Panc1 (cell line): ENCODE data around the gene RFXAP. TPM values are rescaled to one million over a fixed set of nuclear protein-coding genes. Genes with fewer than 3 reads are reported as not detected.

Source experiments
- ATAC-seq: fragments of 200-7000 bp; cut with Tn5 transposase; 2 replicates; pipeline ENCODE4 v1.9.1; 2020; ENCODE audit warnings: mild to moderate bottlenecking, moderate library complexity
- BruUV-seq: library from RNA; stranded (reverse); fragments of 400-500 nt; replicated peaks from 2 replicates; lab custom pipeline; 2021; lab: Mats Ljungman, UMichigan
- CTCF ChIA-PET: fragments of 300-600 bp; sonication (Branson Sonifier 250); formaldehyde crosslinking; loops from one replicate; lab custom pipeline; 2022; ENCODE audit warnings: antibody characterized with exemption; lab: Charles Lee
- POLR2A ChIA-PET: fragments of 300-600 bp; sonication (Branson Sonifier 250); formaldehyde crosslinking; loops from one replicate; lab custom pipeline; 2022; ENCODE audit warnings: antibody characterized with exemption; lab: Charles Lee
- DNase-seq: peaks from one replicate; pipeline ENCODE4 v3.0.0-alpha.2; 2010; ENCODE audit warnings: low read depth, low spot score
- H3K27ac ChIP-seq: 2 replicates; pipeline ENCODE4 v1.5.1; 2011; ENCODE audit warnings: mild to moderate bottlenecking, low read length, inconsistent platforms
- H3K27me3 ChIP-seq: fragments of 200-500 bp; sonication (Bioruptor generic); 2 replicates; pipeline ENCODE4 v1.6.0; 2014; ENCODE audit warnings: low read length, inconsistent platforms; ENCODE audit not compliant: control insufficient read depth, insufficient read depth
- H3K36me3 ChIP-seq: fragments of 200-500 bp; sonication (Bioruptor generic); 2 replicates; pipeline ENCODE4 v1.5.1; 2014; ENCODE audit warnings: inconsistent platforms, mild to moderate bottlenecking, low read length, moderate library complexity; ENCODE audit not compliant: control insufficient read depth, insufficient read depth
- H3K4me1 ChIP-seq: 2 replicates; pipeline ENCODE4 v1.5.1; 2011; ENCODE audit warnings: inconsistent platforms, mild to moderate bottlenecking, low read length, moderate library complexity; ENCODE audit not compliant: control insufficient read depth, insufficient read depth
- H3K4me3 ChIP-seq, 2 experiments: 2 replicates each; pipeline ENCODE4 v1.5.1; 2011 to 2012; ENCODE audit warnings: low read depth in 2 of 2, low read length in 2 of 2, mild to moderate bottlenecking in 2 of 2, inconsistent platforms in 1 of 2, moderate library complexity in 1 of 2
- H3K9me3 ChIP-seq: fragments of 200-500 bp; sonication (Bioruptor generic); 2 replicates; pipeline ENCODE4 v1.5.1; 2014; ENCODE audit warnings: low read depth, mild to moderate bottlenecking, inconsistent platforms, low read length, moderate library complexity; ENCODE audit not compliant: control insufficient read depth, insufficient read depth
- CTCF ChIP-seq: fragments of 450-650 bp; IDR thresholded peaks from 2 replicates; pipeline ENCODE4 v1.5.1; 2017; ENCODE audit warnings: mild to moderate bottlenecking
- POLR2AphosphoS5 ChIP-seq: IDR thresholded peaks from 2 replicates; pipeline ENCODE4 v1.6.1; 2012; ENCODE audit warnings: mild to moderate bottlenecking, low read depth, low read length, moderate library complexity
- REST ChIP-seq, 2 experiments: IDR thresholded peaks; 2 replicates each; pipeline ENCODE4 v1.6.1; 2011 to 2012; ENCODE audit warnings: low read depth in 2 of 2, control low read depth in 1 of 2, low read length in 1 of 2, mild to moderate bottlenecking in 1 of 2, moderate library complexity in 1 of 2; ENCODE audit not compliant: insufficient read depth in 1 of 2
- SIN3A ChIP-seq: IDR thresholded peaks from 2 replicates; pipeline ENCODE4 v1.6.1; 2012; ENCODE audit warnings: low read depth, mild to moderate bottlenecking, low read length, moderate library complexity, borderline replicate concordance; ENCODE audit not compliant: insufficient read depth
- TCF7L2 ChIP-seq: IDR thresholded peaks from 2 replicates; pipeline ENCODE4 v1.6.1; 2011; ENCODE audit warnings: mild to moderate bottlenecking, low read depth, low read length, inconsistent platforms
- in situ Hi-C: cut with HindIII; loops from 2 replicates; pipeline ENCODE4 v1.10.0; 2016; ENCODE audit warnings: low sequenced_read_pairs, low pct_unique_long_range_greater_than_20kb
- intact Hi-C: fragments of 100-400 bp; cut with micrococcal nuclease; formaldehyde crosslinking; loops from one replicate; pipeline ENCODE4 v1.10.0; 2022; ENCODE audit not compliant: unreplicated experiment
- total RNA-seq: library from RNA; stranded (reverse); gene quantifications from one replicate; pipeline ENCODE4 v1.2.1, GENCODE V29; 2021; ENCODE audit not compliant: unreplicated experiment

The RFXAP gene
- total RNA-seq, 1 experiment from 2014 or later: 2.9 TPM

- in situ Hi-C loops (no loop called here), intact Hi-C loops (no loop called here)
- H3K27me3 ChIP-seq: no peaks in the 10 kb centered on the region
- H3K36me3 ChIP-seq: no peaks in the 10 kb centered on the region
- CTCF ChIA-PET: no interaction called here
- H3K9me3 ChIP-seq: no peaks in the 10 kb centered on the region
- TF ChIP-seq SIN3A (no peak), POLR2AphosphoS5 (no peak), CTCF (no peak), TCF7L2 (no peak), REST (IDR thresholded peaks at IDR 0.05; ENCODE audit: insufficient read depth in 1 of 2, low read depth in 2 of 2, low read length in 1 of 2) (no peak)
- no TSS peak for BruUV-seq
- ATAC-seq (no peak), DNase-seq (no peak)
- H3K4me3 ChIP-seq: no peak overlapping the region
- POLR2A ChIA-PET: no interaction called here
- no peaks in the 10 kb centered on the region for H3K4me1 ChIP-seq
- no peak overlapping the region for H3K27ac ChIP-seq
These were observed 14.4 kb upstream of the RFXAP start for GRCh38 chr13:36804588-36804987.

- no peak for ATAC-seq
- no peak for DNase-seq
- ChIA-PET CTCF (no interaction called here), POLR2A (no interaction called here)
- Histone ChIP-seq H3K27ac (no peak overlapping the region), H3K27me3 (no peaks in the 10 kb centered on the region), H3K36me3 (no peaks in the 10 kb centered on the region), H3K4me3 (no peak overlapping the region), H3K9me3 (no peaks in the 10 kb centered on the region), H3K4me1 (no peaks in the 10 kb centered on the region)
- intact Hi-C loops (no loop called here), in situ Hi-C loops (no loop called here)
- BruUV-seq: no TSS peak
- TF ChIP-seq REST (IDR thresholded peaks at IDR 0.05; ENCODE audit: insufficient read depth in 1 of 2, low read depth in 2 of 2, low read length in 1 of 2) (no peak), CTCF (no peak), SIN3A (no peak)
These were observed 12.9 kb upstream of the RFXAP start for GRCh38 chr13:36806102-36806501.
